K562 (cell line): ENCODE results near the gene CLCF1. TPM values are rescaled to one million over a fixed set of nuclear protein-coding genes. Genes with fewer than 3 reads are reported as not detected.

ENCODE experiments used
- CBFB ChIP-seq: sonication (generic); formaldehyde crosslinking; IDR thresholded peaks from 2 replicates; pipeline ENCODE4 v1.4.0; 2020; ENCODE audit warnings: mild to moderate bottlenecking, missing genetic modification reagents
- DIDO1 ChIP-seq: fragments of 450-650 bp; IDR thresholded peaks from 2 replicates; pipeline ENCODE4 v1.6.1; 2016; ENCODE audit warnings: low read depth, missing biosample characterization, missing genetic modification characterization
- E2F4 ChIP-seq: sonication (generic); formaldehyde crosslinking; IDR thresholded peaks from 2 replicates; pipeline ENCODE4 v1.8.0; 2022; ENCODE audit warnings: mild to moderate bottlenecking, low read depth, missing genetic modification reagents
- MCM5 ChIP-seq: fragments of 450-650 bp; IDR thresholded peaks from 2 replicates; pipeline ENCODE4 v1.6.1; 2016; ENCODE audit warnings: low read depth
- MNT ChIP-seq, 2 experiments: fragments of 450-650 bp; conservative IDR thresholded peaks; 2 replicates each; pipeline ENCODE4 v1.6.1; 2017; ENCODE audit warnings: mild to moderate bottlenecking in 2 of 2, moderate library complexity in 2 of 2
- PCBP1 ChIP-seq: fragments of 200-400 bp; formaldehyde crosslinking; IDR thresholded peaks from 2 replicates; pipeline ENCODE4 v1.6.1; 2018; ENCODE audit warnings: mild to moderate bottlenecking, low read depth, low read length; ENCODE audit not compliant: poor library complexity, severe bottlenecking
- RBFOX2 ChIP-seq: fragments of 200-400 bp; formaldehyde crosslinking; IDR thresholded peaks from 2 replicates; pipeline ENCODE4 v1.6.1; 2017; ENCODE audit warnings: low read depth, mild to moderate bottlenecking, low read length, moderate library complexity
- RBM14 ChIP-seq: fragments of 200-400 bp; formaldehyde crosslinking; IDR thresholded peaks from 2 replicates; pipeline ENCODE4 v1.6.1; 2018; ENCODE audit warnings: low read depth, mild to moderate bottlenecking, low read length, moderate library complexity, borderline replicate concordance; ENCODE audit not compliant: insufficient read depth
- RBM34 ChIP-seq: fragments of 200-400 bp; formaldehyde crosslinking; IDR thresholded peaks from 2 replicates; pipeline ENCODE4 v1.6.1; 2018; ENCODE audit warnings: low read length, borderline replicate concordance; ENCODE audit not compliant: insufficient read depth
- STAT5B ChIP-seq: fragments of 250-450 bp; sonication (Bioruptor Pico); IDR thresholded peaks from 2 replicates; pipeline ENCODE4 v1.8.0; 2021; ENCODE audit warnings: mild to moderate bottlenecking, inconsistent platforms
- ZBTB43 ChIP-seq: sonication (generic); formaldehyde crosslinking; IDR thresholded peaks from 2 replicates; pipeline ENCODE4 v1.8.0; 2023; ENCODE audit warnings: mild to moderate bottlenecking, missing genetic modification reagents
- ZNF197 ChIP-seq: fragments of 200-800 bp; sonication (Bioruptor generic); IDR thresholded peaks from 2 replicates; pipeline ENCODE4 v1.6.1; 2016; ENCODE audit warnings: low read depth, missing genetic modification characterization, missing compliant biosample characterization
- ZNF24 ChIP-seq: fragments of 450-650 bp; IDR thresholded peaks from 2 replicates; pipeline ENCODE4 v1.6.1; 2016
- polyA plus RNA-seq, 8 experiments: library from polyadenylated mRNA; depleted of rRNA in 4 of 8; stranded (reverse) in 5 of 8; unstranded in 3 of 8; fragments of >200 nt; fragmentation: Nextera tagmentation in 2 of 8; fragmentation: Illumina TruSeq in 1 of 8; extraction: Ambion mirVana in 2 of 8; extraction: Trizol in 1 of 8; gene quantifications; 2 replicates each; pipeline versions ENCODE4 v1.2.1 to v1.2.3, GENCODE V29; 2011 to 2014; ENCODE audit warnings: inconsistent platforms in 1 of 8, missing spikeins in 1 of 8
- total RNA-seq, 7 experiments: library from RNA; depleted of rRNA in 6 of 7; stranded (reverse); fragments of >200 nt in 6 of 7; fragmentation: Illumina TruSeq in 2 of 7; extraction: Trizol in 2 of 7; gene quantifications; 2 replicates each; pipeline versions ENCODE4 v1.2.1 to v1.2.3, GENCODE V29; 2011 to 2021; ENCODE audit warnings: low replicate concordance in 1 of 7
- TF ChIP-seq, protein P1 (sequence below): IDR thresholded peaks from 2 replicates; pipeline ENCODE4 v1.6.1; 2014; ENCODE audit warnings: antibody characterized with exemption
- TF ChIP-seq, protein P2 (sequence below): sonication (generic); formaldehyde crosslinking; IDR thresholded peaks from 2 replicates; pipeline ENCODE4 v1.9.0; 2022; ENCODE audit warnings: mild to moderate bottlenecking, missing genetic modification reagents
- TF ChIP-seq, protein P3 (sequence below): fragments of 250-450 bp; sonication (Bioruptor Pico); IDR thresholded peaks from 2 replicates; pipeline ENCODE4 v1.6.1; 2021; ENCODE audit warnings: mild to moderate bottlenecking
- TF ChIP-seq, protein P4 (sequence below), 2 experiments: fragments of 200-800 bp in 1 of 2; sonication (Bioruptor generic) in 1 of 2; sonication (generic) in 1 of 2; formaldehyde crosslinking in 1 of 2; IDR thresholded peaks in 1 of 2; conservative IDR thresholded peaks in 1 of 2; 2 replicates each; pipeline versions ENCODE4 v1.5.0 to v1.6.1; 2016 to 2020; ENCODE audit warnings: missing compliant biosample characterization in 1 of 2, missing genetic modification characterization in 1 of 2, missing genetic modification reagents in 1 of 2

The CLCF1 gene
- total and polyA plus RNA-seq, 9 of the 15 experiments (the other 6 are each of a cell fraction or from before 2014, with no cell fraction given): 0.49 to 5.8 (median 3.0) TPM

- TF ChIP-seq, protein P1, sequence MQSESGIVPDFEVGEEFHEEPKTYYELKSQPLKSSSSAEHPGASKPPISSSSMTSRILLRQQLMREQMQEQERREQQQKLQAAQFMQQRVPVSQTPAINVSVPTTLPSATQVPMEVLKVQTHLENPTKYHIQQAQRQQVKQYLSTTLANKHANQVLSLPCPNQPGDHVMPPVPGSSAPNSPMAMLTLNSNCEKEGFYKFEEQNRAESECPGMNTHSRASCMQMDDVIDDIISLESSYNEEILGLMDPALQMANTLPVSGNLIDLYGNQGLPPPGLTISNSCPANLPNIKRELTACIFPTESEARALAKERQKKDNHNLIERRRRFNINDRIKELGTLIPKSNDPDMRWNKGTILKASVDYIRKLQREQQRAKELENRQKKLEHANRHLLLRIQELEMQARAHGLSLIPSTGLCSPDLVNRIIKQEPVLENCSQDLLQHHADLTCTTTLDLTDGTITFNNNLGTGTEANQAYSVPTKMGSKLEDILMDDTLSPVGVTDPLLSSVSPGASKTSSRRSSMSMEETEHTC: peak; percentile 42; the same call in 1 of the 2 replicates
- TF ChIP-seq, protein P2, sequence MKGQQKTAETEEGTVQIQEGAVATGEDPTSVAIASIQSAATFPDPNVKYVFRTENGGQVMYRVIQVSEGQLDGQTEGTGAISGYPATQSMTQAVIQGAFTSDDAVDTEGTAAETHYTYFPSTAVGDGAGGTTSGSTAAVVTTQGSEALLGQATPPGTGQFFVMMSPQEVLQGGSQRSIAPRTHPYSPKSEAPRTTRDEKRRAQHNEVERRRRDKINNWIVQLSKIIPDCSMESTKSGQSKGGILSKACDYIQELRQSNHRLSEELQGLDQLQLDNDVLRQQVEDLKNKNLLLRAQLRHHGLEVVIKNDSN (CRISPR knock-in tag): no peak
- TF ChIP-seq RBM34: no peak
- TF ChIP-seq CBFB (CRISPR knock-in tag): no peak
- no peak for TF ChIP-seq RBFOX2
- TF ChIP-seq ZBTB43 (CRISPR knock-in tag): no peak
- TF ChIP-seq, protein P3, sequence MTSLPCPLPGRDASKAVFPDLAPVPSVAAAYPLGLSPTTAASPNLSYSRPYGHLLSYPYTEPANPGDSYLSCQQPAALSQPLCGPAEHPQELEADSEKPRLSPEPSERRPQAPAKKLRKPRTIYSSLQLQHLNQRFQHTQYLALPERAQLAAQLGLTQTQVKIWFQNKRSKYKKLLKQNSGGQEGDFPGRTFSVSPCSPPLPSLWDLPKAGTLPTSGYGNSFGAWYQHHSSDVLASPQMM: no peak
- no peak for TF ChIP-seq ZNF24
- TF ChIP-seq DIDO1: no peak
- TF ChIP-seq MNT (conservative IDR thresholded peaks at IDR 0.05): 0 out of 4 replicates have a peak, but pooled peaks of 1 of the 2 experiments have one; percentile 37
- no peak for TF ChIP-seq E2F4 (CRISPR knock-in tag)
- TF ChIP-seq STAT5B: no peak
- no peak for TF ChIP-seq MCM5
- no peak for TF ChIP-seq ZNF197 (CRISPR knock-in tag)
- no peak for TF ChIP-seq RBM14
- TF ChIP-seq PCBP1: no peak
- TF ChIP-seq, protein P4, sequence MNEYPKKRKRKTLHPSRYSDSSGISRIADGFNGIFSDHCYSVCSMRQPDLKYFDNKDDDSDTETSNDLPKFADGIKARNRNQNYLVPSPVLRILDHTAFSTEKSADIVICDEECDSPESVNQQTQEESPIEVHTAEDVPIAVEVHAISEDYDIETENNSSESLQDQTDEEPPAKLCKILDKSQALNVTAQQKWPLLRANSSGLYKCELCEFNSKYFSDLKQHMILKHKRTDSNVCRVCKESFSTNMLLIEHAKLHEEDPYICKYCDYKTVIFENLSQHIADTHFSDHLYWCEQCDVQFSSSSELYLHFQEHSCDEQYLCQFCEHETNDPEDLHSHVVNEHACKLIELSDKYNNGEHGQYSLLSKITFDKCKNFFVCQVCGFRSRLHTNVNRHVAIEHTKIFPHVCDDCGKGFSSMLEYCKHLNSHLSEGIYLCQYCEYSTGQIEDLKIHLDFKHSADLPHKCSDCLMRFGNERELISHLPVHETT (CRISPR knock-in tag; conservative IDR thresholded peaks at IDR 0.05 in 1 of 2, IDR thresholded peaks at IDR 0.05 in 1 of 2): peak in 1 of 2 experiments; percentile 15; a peak in 2 of 4 replicates
These were observed 19.0 kb downstream of the CLCF1 start (continued) for GRCh38 chr11:67354075-67355022.
